HCT116 (cell line): Measurements from ENCODE around the gene STX10. TPM values are rescaled to one million over a fixed set of nuclear protein-coding genes. Genes with fewer than 3 reads are reported as not detected.

Experiments
- ATAC-seq: fragments of 200-7000 bp; cut with Tn5 transposase; 2 replicates; pipeline ENCODE4 v1.9.1; 2020; ENCODE audit warnings: mild to moderate bottlenecking, moderate library complexity
- BruUV-seq: library from RNA; stranded (reverse); fragments of 400-500 nt; replicated peaks from 2 replicates; lab custom pipeline; 2021; lab: Mats Ljungman, UMichigan
- CTCF ChIA-PET: fragments of 300-600 bp; sonication (Branson Sonifier 250); formaldehyde crosslinking; loops from one replicate; lab custom pipeline; 2021; ENCODE audit warnings: antibody characterized with exemption; lab: Charles Lee
- POLR2A ChIA-PET: fragments of 300-600, 350-600 bp; sonication (Branson Sonifier 250); formaldehyde crosslinking; loops from one replicate; lab custom pipeline; 2021; ENCODE audit warnings: antibody characterized with exemption; lab: Charles Lee
- RAD21 ChIA-PET, 2 experiments: fragments of 300-600 bp; sonication (Branson Sonifier 250); formaldehyde crosslinking; loops; one replicate each; lab custom pipeline; 2023; ENCODE audit warnings: low total read pairs in 2 of 2; ENCODE audit not compliant: uncharacterized antibody in 2 of 2, unreplicated experiment in 2 of 2, low non-redundant PET in 1 of 2; lab: Charles Lee
- DNase-seq: peaks from one replicate; pipeline ENCODE4 v3.0.0-alpha.2; 2010; ENCODE audit warnings: low read depth, low spot score
- H2AFZ ChIP-seq: fragments of 200-600 bp; shearing (Covaris generic), sonication (generic); 2 replicates; pipeline ENCODE4 v1.6.1; 2017; ENCODE audit warnings: low read depth, mixed run types, mixed read lengths, antibody characterized with exemption, low read length; ENCODE audit not compliant: poor library complexity, severe bottlenecking
- H3K27ac ChIP-seq: 2 replicates; pipeline ENCODE4 v1.5.1; 2012; ENCODE audit warnings: low read depth, low read length
- H3K27me3 ChIP-seq: fragments of 200-600 bp; sonication (generic); 2 replicates; pipeline ENCODE4 v1.6.1; 2016; ENCODE audit warnings: mixed run types, low read length, mixed read lengths; ENCODE audit not compliant: insufficient read depth
- H3K36me3 ChIP-seq, 2 experiments: fragments of 200-500 bp in 1 of 2; fragments of 200-600 bp in 1 of 2; sonication (Bioruptor generic) in 1 of 2; sonication (generic) in 1 of 2; 2 replicates each; pipeline versions ENCODE4 v1.5.1 to v1.6.1; 2014 to 2016; ENCODE audit warnings: low read length in 2 of 2, inconsistent platforms in 1 of 2, mixed read lengths in 1 of 2, mixed run types in 1 of 2; ENCODE audit not compliant: insufficient read depth in 2 of 2, control insufficient read depth in 1 of 2
- H3K4me1 ChIP-seq, 2 experiments: fragments of 200-600 bp in 1 of 2; sonication (generic) in 1 of 2; 2 replicates each; pipeline versions ENCODE4 v1.5.1 to v1.6.1; 2012 to 2017; ENCODE audit warnings: low read length in 2 of 2, inconsistent platforms in 1 of 2, mild to moderate bottlenecking in 1 of 2, mixed read lengths in 1 of 2, mixed run types in 1 of 2, moderate library complexity in 1 of 2; ENCODE audit not compliant: insufficient read depth in 2 of 2, control insufficient read depth in 1 of 2
- H3K4me2 ChIP-seq: fragments of 200-600 bp; sonication (generic); 2 replicates; pipeline ENCODE4 v1.6.1; 2017; ENCODE audit warnings: mixed run types, low read length, mixed read lengths
- H3K4me3 ChIP-seq, 2 experiments: fragments of 200-600 bp in 1 of 2; sonication (generic) in 1 of 2; replicated peaks in 1 of 2; 2 replicates each; pipeline ENCODE4 v1.5.1; 2011 to 2016; ENCODE audit warnings: low read length in 2 of 2, control low read depth in 1 of 2, low read depth in 1 of 2, mild to moderate bottlenecking in 1 of 2, mixed read lengths in 1 of 2, mixed run types in 1 of 2
- H3K79me2 ChIP-seq: fragments of 200-600 bp; sonication (generic); 2 replicates; pipeline ENCODE4 v1.6.1; 2017; ENCODE audit warnings: mild to moderate bottlenecking, mixed run types, low read length, moderate library complexity, mixed read lengths; ENCODE audit not compliant: insufficient read depth
- H3K9ac ChIP-seq: fragments of 200-600 bp; sonication (generic); 2 replicates; pipeline ENCODE4 v1.6.1; 2016; ENCODE audit warnings: low read length, mixed read lengths
- H3K9me2 ChIP-seq: fragments of 200-600 bp; sonication (generic), shearing (Covaris generic); 2 replicates; pipeline ENCODE4 v1.6.1; 2017; ENCODE audit warnings: mixed run types, mild to moderate bottlenecking, moderate library complexity; ENCODE audit not compliant: insufficient read depth
- H3K9me3 ChIP-seq, 2 experiments: fragments of 200-500 bp in 1 of 2; fragments of 200-600 bp in 1 of 2; sonication (Bioruptor generic) in 1 of 2; sonication (generic) in 1 of 2; 2 replicates each; pipeline ENCODE4 v1.6.1; 2014 to 2017; ENCODE audit warnings: low read length in 2 of 2, mixed read lengths in 2 of 2, inconsistent platforms in 1 of 2, low read depth in 1 of 2, mild to moderate bottlenecking in 1 of 2, mixed run types in 1 of 2, moderate library complexity in 1 of 2; ENCODE audit not compliant: control insufficient read depth in 1 of 2, insufficient read depth in 1 of 2
- H4K20me1 ChIP-seq: fragments of 200-600 bp; sonication (generic), shearing (Covaris generic); 2 replicates; pipeline ENCODE4 v1.6.1; 2017; ENCODE audit warnings: mixed run types, mild to moderate bottlenecking, moderate library complexity; ENCODE audit not compliant: insufficient read depth
- ATF3 ChIP-seq: IDR thresholded peaks from 2 replicates; pipeline ENCODE4 v1.6.1; 2012
- CEBPB ChIP-seq: IDR thresholded peaks from 2 replicates; pipeline ENCODE4 v1.6.1; 2012; ENCODE audit warnings: low read depth
- CTCF ChIP-seq, 3 experiments: fragments of 200-600 bp in 1 of 3; sonication (generic) in 1 of 3; IDR thresholded peaks in 2 of 3; conservative IDR thresholded peaks in 1 of 3; 2 replicates each; pipeline ENCODE4 v1.5.1; 2012 to 2017; ENCODE audit warnings: low read depth in 2 of 3, low read length in 2 of 3, antibody characterized with exemption in 1 of 3, borderline replicate concordance in 1 of 3, control low read depth in 1 of 3, mild to moderate bottlenecking in 1 of 3, mixed read lengths in 1 of 3, mixed run types in 1 of 3, moderate library complexity in 1 of 3; ENCODE audit not compliant: insufficient read depth in 1 of 3
- ELF1 ChIP-seq: IDR thresholded peaks from 2 replicates; pipeline ENCODE4 v1.6.1; 2012; ENCODE audit warnings: low read depth, borderline replicate concordance
- JUND ChIP-seq: IDR thresholded peaks from 2 replicates; pipeline ENCODE4 v1.6.1; 2012
- MAX ChIP-seq: IDR thresholded peaks from 2 replicates; pipeline ENCODE4 v1.6.1; 2012
- POLR2A ChIP-seq: IDR thresholded peaks from 2 replicates; pipeline ENCODE4 v1.7.0; 2011; ENCODE audit warnings: borderline replicate concordance; ENCODE audit not compliant: insufficient read depth, insufficient read length; ENCODE audit errors: extremely low read depth
- RAD21 ChIP-seq: IDR thresholded peaks from 2 replicates; pipeline ENCODE4 v1.6.1; 2012; ENCODE audit warnings: low read depth, mild to moderate bottlenecking
- REST ChIP-seq: IDR thresholded peaks from 2 replicates; pipeline ENCODE4 v1.6.1; 2012; ENCODE audit warnings: low read depth
- YY1 ChIP-seq: IDR thresholded peaks from 2 replicates; pipeline ENCODE4 v1.6.1; 2011; ENCODE audit warnings: low read length, low read depth, moderate library complexity, mild to moderate bottlenecking; ENCODE audit not compliant: insufficient replicate concordance; ENCODE audit errors: extremely low read depth
- intact Hi-C: fragments of 100-400 bp; cut with micrococcal nuclease; formaldehyde crosslinking; loops from 2 replicates; pipeline ENCODE4 v1.10.0; 2022
- total RNA-seq: library from RNA; stranded (reverse); gene quantifications from one replicate; pipeline ENCODE4 v1.2.1, GENCODE V29; 2021; ENCODE audit not compliant: unreplicated experiment

STX10 gene
- total RNA-seq, 1 experiment from 2014 or later: 149 TPM

GRCh38 chr19:13127811-13128575, 22.2 kb downstream of the STX10 start:
- no peaks in the 10 kb centered on the region for H3K9me3 ChIP-seq
- RAD21 ChIA-PET: no interaction called here
- H4K20me1 ChIP-seq: 0 out of 2 replicates have a peak, but pooled peaks cover 5% of the 10 kb centered on the region
- peaks cover 2 to 42% of the 10 kb centered on the region in 2 experiments; a peak in 3 of 4 replicates for H3K4me1 ChIP-seq
- H3K4me3 ChIP-seq: no peak overlapping the region
- intact Hi-C loops: no loop called here
- peaks cover 3 to 12% of the 10 kb centered on the region in 2 experiments; a peak in 2 of 4 replicates for H3K36me3 ChIP-seq
- H3K9me2 ChIP-seq: no peaks in the 10 kb centered on the region
- no peak overlapping the region for H2AFZ ChIP-seq
- H3K27ac ChIP-seq: peak overlapping the region; percentile 8; the same call in 1 of the 2 replicates
- H3K9ac ChIP-seq: no peak overlapping the region
- ATAC-seq (no peak), DNase-seq (no peak)
- no peaks in the 10 kb centered on the region for H3K27me3 ChIP-seq
- peaks cover 98% of the 10 kb centered on the region for H3K79me2 ChIP-seq
- no TSS peak for BruUV-seq
- H3K4me2 ChIP-seq: no peak overlapping the region
- TF ChIP-seq MAX (no peak), CTCF (IDR thresholded peaks at IDR 0.05 in 2 of 3, conservative IDR thresholded peaks at IDR 0.05 in 1 of 3; ENCODE audit: borderline replicate concordance in 1 of 3, insufficient read depth in 1 of 3, low read depth in 2 of 3, low read length in 2 of 3) (no peak), RAD21 (no peak), YY1 (no peak)
- POLR2A ChIA-PET: interaction anchor here (1.4 kb wide), 1 partner anchor 22 kb away, joined by 5 read pairs; the partner anchor contains the start of genes IER2 and STX10
- CTCF ChIA-PET: no interaction called here

GRCh38 chr19:13127051-13127450, 23.1 kb downstream of the STX10 start:
- Histone ChIP-seq H3K27ac (no peak overlapping the region), H4K20me1 (0 out of 2 replicates have a peak, but pooled peaks cover 12% of the 10 kb centered on the region), H3K36me3 (peaks cover 3 to 8% of the 10 kb centered on the region in 2 experiments; a peak in 3 of 4 replicates), H3K4me2 (no peak overlapping the region), H3K9me2 (no peaks in the 10 kb centered on the region), H3K79me2 (peaks cover 98% of the 10 kb centered on the region), H3K9ac (no peak overlapping the region), H3K27me3 (no peaks in the 10 kb centered on the region), H3K9me3 (no peaks in the 10 kb centered on the region), H2AFZ (no peak overlapping the region), H3K4me3 (no peak overlapping the region), H3K4me1 (peaks cover 2 to 33% of the 10 kb centered on the region in 2 experiments; a peak in 3 of 4 replicates)
- no peak for DNase-seq
- ATAC-seq: no peak
- ChIA-PET POLR2A (interaction anchor here (0.6 to 1.4 kb wide), 2 partner anchors 23 to 404 kb away, joined by 3 to 5 read pairs; partner anchors contain the start of genes IER2 and STX10), RAD21 (no interaction called here), CTCF (no interaction called here)
- intact Hi-C loops: no loop called here
- no TSS peak for BruUV-seq
- TF ChIP-seq JUND: no peak
- no peak for TF ChIP-seq POLR2A
- TF ChIP-seq CEBPB: no peak
- no peak for TF ChIP-seq ELF1
- no peak for TF ChIP-seq ATF3
- no peak for TF ChIP-seq REST
